SIG-M5 treated with dmso at 0.1 percent for 504 hours (cell line): ENCODE measurements around the gene BCAS3.
A peak's percentile ranks its signal among the peaks of the same experiment; 100 is the strongest.

ENCODE experiments used
- DNase-seq: peaks from one replicate; lab custom pipeline; 2025; ENCODE audit not compliant: unreplicated experiment; lab: John Stamatoyannopoulos, UW

Gene BCAS3

DNA sequence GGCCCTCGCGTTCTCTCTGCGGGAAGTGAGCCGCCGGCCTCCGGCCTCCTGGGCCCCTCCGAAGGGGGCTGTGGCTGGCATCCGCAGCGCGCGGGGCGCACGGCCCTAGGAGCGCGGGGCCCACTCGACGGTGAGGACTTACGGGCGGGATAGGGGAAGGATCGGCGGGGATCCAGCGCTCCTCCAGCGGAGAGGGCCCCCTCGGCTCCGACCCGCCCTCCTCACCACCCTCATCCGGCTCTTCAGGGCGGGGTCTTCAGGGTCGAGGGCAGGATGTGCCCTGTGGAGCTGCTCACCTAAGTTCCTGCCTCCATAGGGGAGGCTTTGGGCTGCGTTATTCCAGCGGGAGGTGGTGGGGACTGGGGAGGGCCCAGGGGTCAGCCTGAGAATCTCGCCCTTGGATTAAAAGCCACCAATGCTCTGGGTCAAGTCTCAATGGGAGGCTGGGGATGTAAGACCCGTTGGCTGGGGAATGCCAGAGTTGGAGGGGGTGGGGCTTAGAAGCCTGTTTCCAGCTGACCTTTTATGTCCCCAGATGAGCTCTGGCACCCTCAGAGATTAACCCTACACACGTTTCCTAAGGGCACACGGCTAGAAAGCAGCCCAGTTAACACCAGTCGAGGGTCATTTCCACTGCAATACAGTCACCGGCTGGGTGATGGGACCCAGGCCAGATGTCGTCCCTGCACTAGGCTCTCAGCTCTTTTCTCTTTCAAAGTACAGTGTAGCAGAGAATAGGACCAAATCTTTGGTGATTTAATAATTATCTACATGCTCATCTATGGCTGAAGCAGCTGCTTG is 735.4 kb downstream of the BCAS3 start:
- DNase-seq: no peak

DNA sequence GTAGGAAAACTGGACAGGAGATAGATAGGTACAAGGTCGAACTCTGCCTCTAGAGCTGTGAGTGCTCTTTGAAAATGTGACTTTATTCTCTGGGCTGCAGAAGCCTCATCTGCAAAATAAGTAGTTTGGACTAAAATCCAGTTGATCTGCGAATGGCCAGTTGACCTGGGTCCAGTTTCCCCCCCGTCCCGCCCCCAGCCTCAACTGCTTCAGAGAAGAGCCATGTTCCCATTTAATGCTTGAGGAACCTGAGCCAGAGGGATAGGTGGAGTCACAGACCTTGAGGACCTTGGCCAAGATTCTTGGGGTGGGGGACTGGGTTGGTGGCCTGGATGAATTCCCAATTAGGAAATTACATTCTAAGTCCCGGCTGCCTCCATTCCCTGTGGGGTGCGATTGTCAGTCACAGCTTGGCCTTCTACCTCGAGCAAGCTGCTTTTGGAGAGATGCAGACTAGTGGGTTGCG is 736.0 kb downstream of the BCAS3 start:
- no peak for DNase-seq

DNA sequence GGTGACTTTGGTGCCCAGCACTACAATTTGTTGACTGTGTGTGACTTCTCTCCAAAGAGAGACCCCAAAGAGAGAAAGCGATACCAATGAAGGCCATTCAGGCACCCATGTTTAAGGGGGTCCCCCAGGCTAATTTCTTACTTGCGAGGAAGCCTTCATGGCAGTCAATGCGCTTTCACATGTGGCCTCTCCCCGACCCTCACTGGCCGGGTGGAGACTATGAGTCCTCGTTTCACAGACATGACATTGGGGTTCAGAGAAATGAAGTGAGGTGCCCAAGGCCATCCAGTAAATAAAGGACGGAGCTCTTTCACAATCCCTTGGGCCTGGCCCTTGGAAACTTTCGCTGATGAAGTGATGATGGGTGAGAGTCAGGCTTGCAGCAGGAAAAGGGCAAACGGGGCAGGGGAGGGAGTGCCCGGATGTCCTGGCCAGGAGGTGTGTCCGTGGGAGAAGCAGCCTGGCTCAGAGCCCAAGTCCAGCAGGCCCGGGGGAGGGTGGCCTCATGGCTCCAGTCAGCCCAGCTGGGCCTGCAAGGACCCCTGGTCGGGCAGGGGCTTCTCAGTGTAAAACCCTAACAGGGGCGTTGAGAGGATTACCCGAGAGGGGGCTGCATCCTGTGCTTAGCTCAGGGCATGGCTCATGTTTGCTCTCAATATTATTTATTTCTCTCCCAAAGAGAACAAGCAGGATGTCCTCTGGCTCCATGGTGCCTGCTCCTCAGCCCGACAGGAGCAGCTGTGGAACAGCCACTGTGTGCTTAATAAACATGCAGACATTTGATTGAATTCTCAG is 736.7 kb downstream of the BCAS3 start:
- peak; percentile 80 for DNase-seq

DNA sequence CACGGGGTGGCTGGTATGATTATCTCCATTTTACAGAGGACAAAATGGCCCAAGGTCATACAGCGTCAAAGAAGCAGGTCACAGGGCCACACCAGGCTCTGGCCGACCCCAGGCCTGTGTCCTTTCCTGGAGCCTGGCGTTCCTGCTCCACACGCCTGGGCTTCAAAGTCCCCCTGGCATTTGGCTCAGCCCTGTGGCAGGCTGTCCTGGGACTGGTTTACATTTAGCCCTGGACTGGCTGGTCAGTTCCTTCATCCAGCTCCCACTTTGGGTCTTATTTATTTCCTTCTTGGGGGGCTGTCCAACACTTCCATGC is 737.2 kb downstream of the BCAS3 start:
- DNase-seq: no peak

DNA sequence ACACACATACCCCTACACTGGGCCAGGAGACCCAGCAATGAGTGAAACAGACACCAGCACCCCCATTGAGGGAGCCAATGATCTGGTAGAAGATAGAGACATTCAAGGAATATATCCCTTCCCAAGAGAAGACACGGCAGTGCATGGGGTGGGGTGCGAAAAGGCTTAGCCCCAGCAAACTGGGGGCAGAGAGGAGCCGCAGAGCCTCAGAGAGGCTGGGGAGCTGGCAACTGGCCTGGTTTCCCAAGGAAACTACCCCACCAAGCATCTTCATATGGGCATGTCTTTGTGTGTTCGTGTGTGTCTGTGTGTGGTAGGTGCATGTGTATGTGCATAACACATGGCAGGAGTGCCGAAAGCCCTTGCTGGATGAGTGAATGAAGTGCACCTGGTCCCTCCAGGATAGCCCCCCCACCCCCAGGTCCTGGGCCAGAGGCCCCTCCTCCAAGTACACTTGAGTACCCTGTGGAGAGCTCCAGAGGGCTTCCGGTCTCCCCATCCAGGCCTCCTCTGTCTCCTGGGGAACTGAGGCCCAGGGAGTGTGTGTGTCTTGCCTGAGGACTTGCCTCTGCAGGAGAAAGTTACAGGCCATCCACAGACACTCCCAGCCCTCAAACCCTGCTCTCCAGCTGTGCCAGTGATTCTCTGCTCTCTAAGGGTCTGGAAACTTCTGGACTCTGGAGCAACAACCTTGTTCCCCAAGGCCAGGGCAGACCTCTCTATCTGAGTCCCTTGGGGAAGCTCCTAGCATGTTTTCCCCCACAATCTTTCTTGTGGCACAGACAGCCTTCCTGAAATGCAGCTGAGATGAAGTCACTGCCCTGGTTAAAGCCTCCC is 737.9 kb downstream of the BCAS3 start:
- no peak for DNase-seq

DNA sequence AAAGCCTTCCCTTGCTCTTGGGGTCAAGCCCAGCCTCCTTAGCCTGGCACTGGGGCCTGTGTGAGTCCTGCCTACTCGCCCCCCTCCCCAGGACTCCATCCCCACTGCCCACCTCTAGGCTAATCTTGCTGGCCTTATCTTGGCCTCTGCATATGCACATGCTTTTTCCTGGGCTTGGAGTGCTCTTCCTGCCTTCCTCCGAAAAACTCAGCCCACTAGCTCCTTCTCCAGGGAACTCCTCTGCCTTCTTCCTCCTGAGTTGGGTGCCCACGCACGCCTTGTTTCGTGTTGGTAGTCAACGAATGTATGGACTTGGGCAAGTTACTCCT is 738.5 kb downstream of the BCAS3 start:
- DNase-seq: no peak

DNA sequence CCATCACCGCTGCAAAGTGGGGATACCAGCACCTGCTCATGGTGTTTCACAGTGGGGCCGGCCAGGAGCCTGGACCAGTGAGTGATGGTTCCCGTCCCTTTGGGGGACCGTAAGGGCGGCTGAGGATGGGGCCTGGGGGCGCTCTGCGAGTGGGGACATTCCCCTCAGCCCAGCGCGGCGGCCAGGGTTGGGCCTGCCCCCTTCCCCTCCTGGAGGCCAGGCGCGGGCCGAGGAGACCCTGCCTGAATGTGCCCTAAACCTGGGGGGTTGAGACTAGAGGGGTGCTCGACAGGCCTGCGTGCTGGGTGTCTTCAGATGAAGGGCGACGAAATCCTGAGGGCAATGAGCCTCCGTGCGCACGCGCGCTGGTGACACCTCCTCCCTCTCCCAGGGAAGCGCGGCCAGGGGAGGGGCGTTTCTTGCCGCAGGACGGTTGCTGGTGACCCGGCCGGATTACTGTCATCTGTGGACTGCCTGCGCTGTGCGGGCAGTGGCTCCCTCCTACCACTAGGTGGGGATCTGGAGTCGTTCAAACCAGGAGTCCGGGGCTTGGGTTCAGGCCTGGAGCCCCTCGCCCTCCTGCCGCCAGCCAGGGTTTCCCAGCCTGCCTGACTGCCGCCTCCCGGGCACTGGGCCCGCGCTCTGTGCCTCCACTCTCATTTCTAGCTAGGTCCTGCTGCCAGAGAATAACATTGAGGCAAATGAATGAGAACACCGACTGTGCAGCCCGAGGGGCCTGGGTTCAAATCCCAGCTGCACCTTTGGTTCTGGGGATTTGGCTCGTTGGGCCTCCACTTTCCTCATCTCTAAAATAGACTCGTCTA is 739.1 kb downstream of the BCAS3 start:
- DNase-seq: peak; percentile 100

DNA sequence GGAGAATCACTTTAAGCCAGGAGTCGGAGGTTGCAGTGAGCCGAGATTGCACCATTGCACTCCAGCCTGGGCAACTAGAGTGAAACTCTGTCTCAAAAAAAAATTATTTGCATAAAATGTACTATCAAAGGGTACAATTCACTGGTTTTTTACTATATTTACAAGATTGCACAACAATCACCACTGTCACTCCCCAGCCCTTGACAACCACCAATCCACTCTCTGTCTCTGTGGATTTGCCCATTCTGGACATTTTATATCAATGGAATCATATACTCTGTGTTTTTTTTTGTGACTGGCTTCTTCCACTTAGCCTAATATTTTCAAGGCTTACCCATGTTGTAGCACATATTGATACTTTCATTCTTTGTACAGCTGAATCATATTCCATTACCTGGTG is 740.8 kb downstream of the BCAS3 start:
- no peak for DNase-seq

DNA sequence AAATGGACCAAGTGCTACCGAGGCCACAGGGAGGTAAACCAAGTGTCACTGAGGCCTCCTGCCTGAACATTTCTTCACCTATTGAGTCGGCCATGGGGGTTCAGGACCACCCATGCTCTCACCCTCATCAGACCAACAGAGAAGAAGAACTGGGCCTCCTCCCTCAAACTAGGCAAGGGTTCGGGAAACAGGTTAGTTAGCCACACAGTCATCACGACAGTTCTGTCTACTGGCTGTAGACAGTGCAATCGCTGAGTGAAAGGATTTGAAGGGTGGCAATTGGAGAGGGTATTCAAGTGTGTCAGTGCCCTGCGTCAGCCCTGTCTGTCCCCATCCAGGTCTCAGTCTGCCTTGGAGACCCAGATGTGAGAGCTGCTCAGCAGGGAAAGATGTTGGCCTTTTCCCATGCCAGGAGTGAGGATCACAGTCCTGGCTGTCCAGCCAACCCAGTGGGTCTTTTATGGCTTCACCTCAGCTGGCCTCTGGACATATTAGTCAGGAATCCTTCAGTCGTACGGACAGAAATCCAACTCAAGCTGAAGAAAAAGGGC is 741.9 kb downstream of the BCAS3 start:
- DNase-seq: no peak

DNA sequence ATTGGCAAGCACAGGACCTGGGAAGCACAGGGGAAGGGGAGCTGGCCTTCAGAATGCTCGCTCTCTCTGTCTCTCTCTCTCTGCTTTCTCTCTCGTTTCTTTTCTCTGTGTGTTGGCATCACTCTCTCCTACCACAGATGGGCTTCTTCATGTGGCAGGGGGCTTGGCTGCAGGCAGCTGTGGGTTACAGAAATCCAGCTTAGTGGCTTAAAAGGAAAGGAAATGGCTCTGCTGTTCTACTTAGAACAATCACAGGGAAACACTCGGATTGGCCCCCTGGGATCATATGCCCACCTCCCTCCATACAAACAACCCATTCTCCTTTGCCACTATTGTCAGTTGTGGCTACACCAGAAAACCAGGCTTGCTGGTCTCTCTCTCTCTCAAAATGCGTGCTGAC is 742.4 kb downstream of the BCAS3 start:
- no peak for DNase-seq

DNA sequence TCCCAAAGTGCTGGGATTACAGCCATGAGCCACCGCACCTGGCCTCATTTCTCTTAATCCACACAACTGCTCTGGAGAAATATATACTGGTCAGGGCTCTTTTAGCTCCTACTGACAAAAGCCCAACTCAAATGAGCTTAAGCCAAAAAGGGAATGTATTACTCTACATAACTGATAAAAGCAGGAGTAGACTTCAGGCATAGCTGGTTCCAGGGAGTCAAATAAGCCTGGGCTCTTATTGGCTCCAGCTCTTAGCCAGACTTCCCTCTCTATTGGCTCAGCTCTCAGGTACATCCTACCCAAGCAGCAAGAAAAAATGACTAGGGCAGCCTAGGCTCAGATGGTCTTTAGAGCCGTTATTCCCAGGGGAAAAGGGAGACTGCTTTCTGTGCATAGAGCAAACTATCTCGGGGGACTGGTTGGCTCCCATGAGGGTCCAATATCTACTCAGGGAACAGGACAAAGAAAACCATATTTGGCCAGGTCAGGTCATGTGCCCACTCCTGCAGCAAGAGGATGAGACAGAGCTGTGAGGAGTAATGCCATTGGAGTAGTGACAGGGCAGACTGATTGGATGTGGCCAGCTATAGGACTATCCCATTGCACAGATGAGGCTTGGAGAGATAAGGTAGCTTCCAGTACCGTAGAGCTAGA is 743.2 kb downstream of the BCAS3 start:
- DNase-seq: no peak

DNA sequence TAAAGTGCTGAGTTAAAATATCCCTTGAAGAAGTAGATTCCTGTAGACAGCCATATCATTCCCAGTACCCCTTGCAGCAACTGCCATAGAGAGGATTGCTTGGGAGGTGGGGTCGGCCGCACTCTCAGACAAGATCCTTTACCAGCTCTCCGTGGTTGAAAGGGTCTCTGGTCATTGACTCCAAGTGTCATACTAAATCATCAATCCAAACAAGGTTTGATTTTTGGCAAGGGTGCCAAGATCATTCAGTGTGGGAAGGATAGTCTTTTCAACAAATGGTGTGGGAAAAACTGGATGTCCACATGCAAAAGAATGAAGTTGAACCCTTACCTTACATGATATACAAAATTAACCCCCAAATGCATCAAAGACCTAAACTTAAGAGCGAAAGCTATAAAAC is 743.8 kb downstream of the BCAS3 start:
- DNase-seq: no peak

DNA sequence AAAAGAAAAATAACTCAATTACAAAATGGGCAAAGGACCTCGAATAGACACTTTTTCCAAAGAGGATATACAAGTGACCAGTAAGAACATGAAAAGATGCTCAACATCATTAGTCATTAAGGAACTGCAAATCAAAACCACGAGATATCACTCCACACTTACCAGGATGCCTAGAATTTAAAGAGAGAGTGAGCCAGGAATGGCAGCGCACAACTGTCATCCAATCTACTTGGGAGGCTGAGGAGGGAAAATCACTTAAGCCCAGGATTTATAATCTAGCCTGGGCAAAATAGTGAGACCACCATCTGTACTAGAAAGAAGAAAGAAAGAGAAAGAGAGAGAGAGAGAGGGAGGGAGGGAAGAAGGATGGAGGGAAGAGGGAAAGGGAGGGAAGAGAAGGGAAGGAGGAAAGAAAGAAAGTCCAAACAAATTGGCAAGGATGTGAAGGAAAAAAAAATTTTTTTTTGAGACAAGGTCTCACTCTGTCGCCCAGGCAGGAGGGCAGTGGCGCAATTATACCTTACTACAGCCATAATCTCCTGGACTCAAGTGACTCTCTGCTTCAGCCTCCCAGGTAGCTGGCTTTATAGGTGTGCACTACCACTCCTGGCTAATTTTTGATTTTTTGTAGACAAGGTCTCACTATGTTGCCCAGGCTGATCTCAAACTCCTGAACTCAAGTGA is 744.6 kb downstream of the BCAS3 start:
- DNase-seq: no peak

DNA sequence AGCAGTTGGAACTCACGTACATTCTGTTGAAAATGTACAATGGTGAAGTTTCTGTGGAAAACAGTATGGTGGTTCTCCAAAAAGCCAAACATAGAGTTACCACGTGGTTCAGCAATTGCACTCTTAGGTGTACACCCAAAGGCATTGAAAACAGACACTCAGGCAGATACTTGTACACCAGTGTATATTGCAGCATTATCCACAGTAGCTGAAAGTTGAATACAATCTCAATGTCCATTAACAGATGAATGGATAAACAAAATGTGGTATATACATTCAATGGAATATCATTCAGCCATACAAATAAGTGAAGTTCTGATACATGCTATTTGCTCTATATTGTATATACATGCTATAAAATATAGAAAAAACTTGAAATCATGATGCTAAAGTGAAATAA is 745.2 kb downstream of the BCAS3 start:
- DNase-seq: no peak

DNA sequence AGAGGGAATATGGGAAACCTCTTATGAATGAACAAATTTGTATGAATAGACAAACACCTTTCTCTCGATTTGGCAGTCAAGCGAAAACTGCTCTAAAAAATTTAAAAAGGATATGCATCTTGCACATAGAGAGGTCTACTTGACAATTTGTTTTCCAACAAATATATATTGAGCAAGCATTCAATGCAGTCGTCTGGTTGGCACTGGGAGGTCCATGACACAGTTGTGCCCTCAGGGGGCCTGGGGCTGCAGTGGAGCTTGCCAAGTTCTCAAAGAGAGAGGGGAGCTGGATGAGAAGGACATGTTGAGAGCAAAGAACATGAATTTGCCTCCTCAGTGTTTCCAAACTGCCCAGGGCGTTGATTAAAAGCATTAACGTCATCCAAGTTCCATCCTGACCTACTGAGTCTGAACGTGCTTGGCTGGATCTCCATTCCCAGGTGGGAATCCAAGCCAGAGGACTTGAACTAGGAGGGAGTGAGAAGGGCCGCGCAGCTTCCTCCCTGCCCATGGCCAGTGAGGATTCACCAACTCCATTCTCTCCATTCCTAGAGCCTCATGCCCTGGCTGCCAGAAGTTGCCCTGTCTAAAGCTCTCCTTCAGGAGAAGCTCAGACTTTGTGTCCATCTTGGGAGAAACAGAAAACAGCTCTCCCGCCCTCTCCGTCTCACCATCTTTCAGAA is 746.5 kb downstream of the BCAS3 start:
- no peak for DNase-seq

DNA sequence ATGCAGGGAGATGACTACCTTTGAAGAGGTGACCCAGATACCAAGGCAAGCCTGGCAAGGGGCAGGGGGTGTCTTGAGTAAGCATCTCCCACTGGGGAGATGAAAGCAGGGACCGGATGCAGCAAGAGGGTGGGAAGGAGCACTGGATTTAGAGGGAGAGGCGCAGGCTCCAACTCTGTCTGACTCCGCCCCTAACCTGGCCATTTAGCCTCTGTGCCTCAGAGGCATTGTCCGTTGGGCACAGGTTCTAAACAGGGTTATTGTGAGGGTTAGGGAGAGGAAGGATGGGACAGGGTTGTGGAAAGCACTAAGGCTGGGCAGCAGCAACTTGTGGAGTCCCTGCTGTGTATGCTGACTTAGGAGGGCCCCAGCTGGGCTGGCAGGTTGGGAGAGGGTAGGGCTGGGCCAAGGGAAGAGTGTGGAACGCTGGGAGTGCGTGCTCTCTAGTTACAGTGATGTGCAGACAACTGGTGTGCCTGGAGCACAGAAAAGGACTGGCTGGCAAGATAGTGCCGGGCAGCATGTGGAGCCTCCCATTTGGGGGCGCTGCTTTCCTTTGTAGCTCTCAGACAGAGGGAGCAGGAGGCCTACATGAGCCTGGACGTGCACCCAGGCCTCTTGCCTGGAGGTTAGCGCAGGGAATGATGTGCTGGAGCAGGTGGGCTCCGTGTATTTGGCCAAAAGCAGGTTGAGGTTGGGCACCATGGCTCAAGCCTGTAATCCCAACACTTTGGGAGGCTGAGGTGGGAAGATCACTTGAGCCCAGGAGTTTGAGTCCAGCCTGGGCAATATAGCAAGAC is 748.2 kb downstream of the BCAS3 start:
- peak; percentile 78 for DNase-seq

DNA sequence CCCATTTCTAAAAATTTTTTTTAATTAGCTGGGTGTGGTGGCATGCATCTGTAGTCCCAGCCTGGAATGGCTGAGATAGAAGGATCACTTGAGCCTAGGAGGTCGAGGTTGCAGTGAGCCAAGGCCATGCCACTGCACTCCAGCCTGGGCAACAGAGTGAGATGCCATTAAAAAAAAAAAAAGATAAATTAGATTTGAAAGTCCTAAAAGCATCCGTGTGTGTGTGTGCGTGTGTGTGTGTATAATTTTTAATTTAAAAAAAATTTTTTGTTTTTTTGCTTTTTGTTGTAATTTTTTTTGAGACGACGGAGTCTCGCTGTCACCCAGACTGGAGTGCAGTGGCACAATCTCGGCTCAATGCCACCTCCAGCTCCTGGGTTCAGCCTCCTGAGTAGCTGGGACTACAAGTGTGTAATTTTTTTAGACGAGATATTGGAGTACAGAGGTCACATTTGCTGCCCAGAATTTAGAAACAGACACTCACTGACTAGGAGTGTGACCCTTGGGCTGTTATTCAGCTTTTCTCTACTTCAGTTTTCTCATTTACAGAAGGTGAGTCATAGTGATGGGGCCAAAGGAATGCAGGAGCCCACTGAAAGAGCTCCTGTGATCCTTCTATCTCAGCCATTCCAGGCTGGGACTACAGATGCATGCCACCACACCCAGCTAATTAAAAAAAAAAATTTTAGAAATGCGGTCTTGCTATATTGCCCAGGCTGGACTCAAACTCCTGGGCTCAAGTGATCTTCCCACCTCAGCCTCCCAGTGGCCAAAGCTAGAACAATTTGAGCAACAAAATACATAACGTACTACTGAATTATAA is 749.0 kb downstream of the BCAS3 start:
- DNase-seq: peak; percentile 71
